ENCODE results near the gene NPW. TPM values are rescaled to one million over a fixed set of nuclear protein-coding genes. Genes with fewer than 3 reads are reported as not detected.
A peak's percentile ranks its signal among the peaks of the same experiment; 100 is the strongest.

Gene NPW
- total and polyA plus RNA-seq, 2 of the 8 experiments (the other 6 are each of a cell fraction or from before 2014, with no cell fraction given) = 4.0 to 10.3 TPM

GRCh38 chr16:1989209-1990100 lies 30.1 kb upstream of the NPW start, which contains the start of gene SYNGR3 (continued):
- TF ChIP-seq CHD7 (IDR thresholded peaks at IDR 0.05; ENCODE audit: insufficient replicate concordance, low read length) (no peak), TAF1 (IDR thresholded peaks at IDR 0.05; ENCODE audit: low read depth, low read length) (0 out of 2 replicates have a peak, but pooled peaks have one; percentile 28), E2F6 (IDR thresholded peaks at IDR 0.05) (no peak), KDM5A (IDR thresholded peaks at IDR 0.05; ENCODE audit: low read length) (no peak), HDAC6 (IDR thresholded peaks at IDR 0.05; ENCODE audit: low read depth, low read length) (no peak), SRF (IDR thresholded peaks at IDR 0.05; ENCODE audit: low read depth, low read length) (no peak), JUND (IDR thresholded peaks at IDR 0.05; ENCODE audit: low read length) (no peak), SAP30 (IDR thresholded peaks at IDR 0.05; ENCODE audit: insufficient read depth, insufficient replicate concordance, low read length) (no peak), GABPA (IDR thresholded peaks at IDR 0.05; ENCODE audit: borderline replicate concordance, insufficient read depth, low read length) (no peak)
